Measurements from ENCODE around the gene DNAH1.

- TF ChIP-seq CTCF (IDR thresholded peaks at IDR 0.05; ENCODE audit: poor library complexity) (no peak), EZH2 (IDR thresholded peaks at IDR 0.05; ENCODE audit: borderline replicate concordance) (no peak), EZH2phosphoT487 (IDR thresholded peaks at IDR 0.05; ENCODE audit: low read depth, severe bottlenecking, unreplicated experiment) (no peak)
Measured at GRCh38 chr3:52405066-52405465, 88.9 kb downstream of the DNAH1 start.

Measured in hepatocyte (in vitro differentiated cells).